Activated CD4-positive, CD25-positive, alpha-beta regulatory T cell (primary cell): ENCODE measurements around the gene KIF5A.
A peak's percentile ranks its signal among the peaks of the same experiment; 100 is the strongest.
"Not testable (repeated sequence)": the region's sequence is repeated elsewhere in the genome, so short reads cannot be mapped to it uniquely, and the experiment has no call there.

ENCODE experiments used
- DNase-seq, 4 experiments: peaks; one replicate each; lab custom pipeline; 2025; lab: John Stamatoyannopoulos, UW

The KIF5A gene

GRCh38 chr12:57558864-57559263, 9.0 kb downstream of the KIF5A start:
- DNase-seq = no peak

- DNase-seq = no peak
Observed at GRCh38 chr12:57560516-57560915, 10.7 kb downstream of the KIF5A start.

DNA sequence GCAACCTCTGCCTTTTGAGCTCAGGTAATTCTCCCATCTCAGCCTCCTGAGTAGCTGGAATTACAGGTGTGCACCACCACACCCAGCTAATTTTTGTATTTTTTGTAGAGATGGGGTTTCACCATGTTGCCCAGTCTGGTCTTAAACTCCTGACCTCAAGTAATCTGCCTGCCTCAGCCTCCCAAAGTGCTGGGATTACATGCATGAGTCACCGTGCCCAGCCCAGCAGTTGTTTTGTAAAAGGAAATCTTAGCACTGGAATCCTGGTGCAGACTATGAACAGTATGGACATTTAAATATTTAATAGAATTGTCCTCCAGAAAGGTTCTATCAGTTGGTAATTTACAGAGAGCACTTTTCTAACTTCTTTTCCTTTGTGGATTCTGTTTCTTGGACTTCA, 11.3 kb downstream of the KIF5A start:
- DNase-seq = not testable (repeated sequence)

GRCh38 chr12:57563358-57563757, 13.5 kb downstream of the KIF5A start:
- no peak for DNase-seq

DNA sequence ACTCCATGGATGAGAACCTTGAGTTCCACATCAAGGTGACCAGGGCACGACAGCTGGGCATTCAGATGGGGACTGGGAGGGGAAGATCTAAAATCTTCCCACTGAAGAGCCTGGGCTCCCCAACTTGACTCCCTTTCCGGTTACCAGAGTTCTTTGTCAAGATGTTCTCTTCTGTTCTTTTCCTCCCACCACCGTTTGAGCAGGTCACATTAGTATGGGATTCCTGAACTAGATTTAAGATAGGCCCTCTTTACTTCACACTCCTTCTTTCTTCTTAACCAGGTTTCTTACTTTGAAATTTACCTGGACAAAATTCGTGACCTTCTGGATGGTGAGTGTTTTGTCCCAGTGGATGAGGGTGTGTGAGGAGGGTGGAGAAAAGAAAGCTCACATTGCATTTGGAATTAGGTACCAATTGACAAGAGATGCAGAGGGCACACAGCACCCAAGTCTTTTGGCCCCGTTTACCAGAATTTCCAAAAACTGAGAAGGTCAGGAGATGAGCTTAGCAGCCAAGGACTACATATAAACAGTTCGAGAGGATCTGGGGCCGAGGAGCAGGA, 14.4 kb downstream of the KIF5A start:
- DNase-seq = no peak

- no peak for DNase-seq
Observed at GRCh38 chr12:57568838-57569237, 19.0 kb downstream of the KIF5A start.

DNA sequence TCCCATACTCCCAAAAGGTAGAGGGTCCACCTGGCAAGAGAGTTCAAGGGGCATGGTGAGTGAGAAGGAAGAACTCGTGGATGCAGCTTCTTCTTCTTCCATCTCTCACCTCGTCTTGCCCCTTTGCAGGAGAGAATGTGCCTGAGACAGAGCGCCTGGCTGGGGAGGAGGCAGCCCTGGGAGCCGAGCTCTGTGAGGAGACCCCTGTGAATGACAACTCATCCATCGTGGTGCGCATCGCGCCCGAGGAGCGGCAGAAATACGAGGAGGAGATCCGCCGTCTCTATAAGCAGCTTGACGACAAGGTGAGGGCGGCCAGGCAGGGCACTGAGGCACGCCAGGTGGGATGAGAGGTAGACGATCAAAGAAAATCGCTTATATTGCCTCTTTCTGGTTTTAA, 20.0 kb downstream of the KIF5A start:
- DNase-seq = no peak

GRCh38 chr12:57570438-57570837, 20.6 kb downstream of the KIF5A start:
- DNase-seq = not testable (repeated sequence)

DNA sequence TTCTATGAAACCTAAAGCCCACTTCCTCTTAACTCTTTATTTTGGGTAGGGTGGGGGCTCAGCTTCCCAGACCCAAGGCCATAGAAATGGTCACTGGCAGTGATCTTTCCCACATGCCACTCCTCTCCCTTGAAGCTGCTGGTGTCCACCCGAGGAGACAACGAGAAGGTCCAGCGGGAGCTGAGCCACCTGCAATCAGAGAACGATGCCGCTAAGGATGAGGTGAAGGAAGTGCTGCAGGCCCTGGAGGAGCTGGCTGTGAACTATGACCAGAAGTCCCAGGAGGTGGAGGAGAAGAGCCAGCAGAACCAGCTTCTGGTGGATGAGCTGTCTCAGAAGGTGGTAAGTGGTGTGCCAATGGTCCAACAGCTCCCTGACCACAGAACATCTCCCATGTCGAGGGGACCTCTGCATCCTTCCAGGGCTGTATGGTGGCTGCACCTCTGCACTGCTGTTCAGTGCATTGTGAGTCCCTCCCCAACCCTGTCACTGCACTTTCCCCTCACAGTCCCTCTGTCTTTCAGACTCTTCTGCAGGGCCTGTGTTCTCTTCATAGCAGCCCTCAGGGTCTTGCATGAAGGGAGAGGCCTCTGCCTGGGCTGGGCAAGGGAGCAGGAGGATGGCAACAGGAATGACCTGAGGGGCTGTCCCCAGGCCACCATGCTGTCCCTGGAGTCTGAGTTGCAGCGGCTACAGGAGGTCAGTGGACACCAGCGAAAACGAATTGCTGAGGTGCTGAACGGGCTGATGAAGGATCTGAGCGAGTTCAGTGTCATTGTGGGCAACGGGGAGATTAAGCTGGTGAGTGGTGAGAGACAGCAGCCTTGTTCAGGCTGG, 22.3 kb downstream of the KIF5A start:
- no peak for DNase-seq

- no peak for DNase-seq
Observed at GRCh38 chr12:57574795-57575194, 25.0 kb downstream of the KIF5A start.

- no peak for DNase-seq
Observed at GRCh38 chr12:57575771-57576612, 26.1 kb downstream of the KIF5A start.

GRCh38 chr12:57576613-57577160, 26.8 kb downstream of the KIF5A start:
- no peak for DNase-seq

GRCh38 chr12:57577981-57578758, 28.3 kb downstream of the KIF5A start:
- no peak for DNase-seq

- DNase-seq = no peak
Observed at GRCh38 chr12:57579011-57579410, 29.2 kb downstream of the KIF5A start.

DNA sequence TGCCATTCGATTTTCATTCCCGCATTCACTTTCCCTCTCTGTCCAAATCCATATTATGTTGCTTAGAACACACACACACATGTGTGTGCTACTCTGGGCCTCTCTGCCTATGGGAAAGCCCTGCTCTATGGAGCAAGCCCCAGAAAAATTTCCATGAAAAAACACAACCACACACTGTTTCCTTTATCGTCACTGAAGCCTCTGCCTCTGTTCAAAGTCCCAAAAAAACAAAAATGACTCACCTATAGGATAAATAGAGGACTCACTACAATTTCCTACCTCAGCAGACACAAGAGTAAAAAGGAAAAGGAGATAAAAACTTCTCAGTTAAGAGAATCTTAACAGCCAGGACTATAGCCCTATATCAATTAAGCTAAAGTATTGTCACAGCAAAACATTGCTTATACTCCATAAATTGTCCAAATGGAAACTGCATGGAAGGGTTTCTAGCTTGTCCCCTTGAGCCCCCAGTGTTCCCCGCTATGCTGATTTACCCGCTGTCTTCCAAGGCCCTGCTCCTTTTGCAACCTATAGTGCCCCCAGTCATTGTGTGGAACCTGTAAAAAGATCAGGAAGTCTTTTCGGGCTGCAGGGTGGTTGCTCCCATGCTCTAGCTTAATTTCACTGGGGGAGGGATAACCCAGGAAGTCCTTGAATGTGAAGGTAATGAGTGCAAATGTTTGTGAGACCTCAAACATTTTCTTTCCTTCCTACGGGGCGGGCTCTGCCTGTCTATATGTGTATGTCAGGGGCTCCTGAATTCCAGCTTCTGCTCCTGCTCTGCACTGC, 30.0 kb downstream of the KIF5A start:
- DNase-seq = no peak

GRCh38 chr12:57580466-57580795, 30.6 kb downstream of the KIF5A start:
- DNase-seq = no peak

DNA sequence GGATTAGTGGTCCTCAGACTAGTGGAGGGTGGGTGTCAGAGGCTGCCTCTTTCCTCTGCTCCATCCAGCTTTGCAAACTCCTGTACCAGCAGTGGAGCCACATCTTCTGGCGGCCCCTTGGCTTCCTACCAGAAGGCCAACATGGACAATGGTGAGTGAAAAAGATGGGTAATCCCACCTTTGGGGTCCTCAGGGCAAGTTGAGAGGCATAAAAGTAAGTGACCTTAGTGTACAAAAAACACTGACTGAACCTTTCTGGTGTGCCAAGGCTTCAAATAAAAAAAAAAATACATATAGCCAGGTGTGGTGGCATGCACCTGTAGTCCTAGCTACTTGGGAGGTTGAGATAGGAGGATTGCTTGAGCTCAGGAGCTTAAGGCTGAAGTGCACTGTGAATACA, 32.0 kb downstream of the KIF5A start:
- no peak for DNase-seq

GRCh38 chr12:57582440-57582839, 32.6 kb downstream of the KIF5A start:
- DNase-seq = no peak

- peak; percentile 20 to 49 (median 33) for DNase-seq
Observed at GRCh38 chr12:57583008-57583831, 33.4 kb downstream of the KIF5A start.

- no peak for DNase-seq
Observed at GRCh38 chr12:57584050-57584449, 34.2 kb downstream of the KIF5A start.
